HEK293 (cell line): ENCODE results near the gene NGLY1.

Experiments used
- HOXA7 ChIP-seq: sonication (generic); formaldehyde crosslinking; IDR thresholded peaks from 2 replicates; pipeline ENCODE4 v1.8.1; 2022; ENCODE audit warnings: missing genetic modification reagents, borderline replicate concordance
- REPIN1 ChIP-seq: fragments of 450-650 bp; formaldehyde crosslinking; IDR thresholded peaks from 2 replicates; pipeline ENCODE4 v1.5.1; 2017; ENCODE audit warnings: missing biosample characterization, missing genetic modification characterization, low read depth
- YY1 ChIP-seq: fragments of 450-650 bp; formaldehyde crosslinking; IDR thresholded peaks from 2 replicates; pipeline ENCODE4 v1.5.1; 2018; ENCODE audit warnings: missing biosample characterization, missing genetic modification characterization
- ZBTB17 ChIP-seq: fragments of 450-650 bp; formaldehyde crosslinking; IDR thresholded peaks from 2 replicates; pipeline ENCODE4 v1.5.1; 2016; ENCODE audit warnings: missing biosample characterization, missing genetic modification characterization
- ZNF266 ChIP-seq: fragments of 450-650 bp; formaldehyde crosslinking; IDR thresholded peaks from 2 replicates; pipeline ENCODE4 v1.5.1; 2016; ENCODE audit warnings: missing biosample characterization, missing genetic modification characterization, low read depth
- ZNF629 ChIP-seq: fragments of 450-650 bp; formaldehyde crosslinking; IDR thresholded peaks from 2 replicates; pipeline ENCODE4 v1.5.1; 2017; ENCODE audit warnings: missing biosample characterization, missing genetic modification characterization

DNA sequence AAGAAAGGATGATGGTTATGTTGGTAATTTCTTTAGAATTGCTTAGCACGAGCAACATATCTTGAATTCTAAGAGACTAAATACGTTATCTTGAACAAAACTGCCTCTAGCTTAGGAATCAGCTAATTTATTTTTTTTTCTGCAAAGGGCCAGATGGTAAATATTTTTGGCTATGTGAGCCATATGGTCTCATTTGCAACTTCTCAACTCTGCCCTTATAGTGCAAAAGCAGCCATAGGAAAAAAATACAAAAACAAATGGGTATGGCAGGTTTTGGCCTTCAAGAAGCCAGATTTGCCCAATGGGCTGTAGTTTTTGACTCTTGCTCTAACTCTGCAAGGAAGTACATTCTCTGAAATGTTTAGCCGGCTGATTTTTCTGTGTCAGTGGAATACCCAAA is 18.5 kb upstream of the NGLY1 start:
- TF ChIP-seq ZNF629 (tag by site-specific recombination), result no peak
- no peak for TF ChIP-seq YY1
- TF ChIP-seq REPIN1 (tag by site-specific recombination), result no peak
- TF ChIP-seq ZBTB17 (tag by site-specific recombination), result no peak
- no peak for TF ChIP-seq HOXA7 (CRISPR knock-in tag)
- TF ChIP-seq ZNF266 (tag by site-specific recombination), result no peak
